HG03469 (cell line): ENCODE measurements around the gene ACOXL.

Source experiments
- ATAC-seq: cut with Tn5 transposase; IDR thresholded peaks from one replicate; pipeline ENCODE4 v1.9.1; 2021; ENCODE audit warnings: mild to moderate bottlenecking, moderate library complexity, moderate number of reproducible peaks; ENCODE audit not compliant: unreplicated experiment

The ACOXL gene

DNA sequence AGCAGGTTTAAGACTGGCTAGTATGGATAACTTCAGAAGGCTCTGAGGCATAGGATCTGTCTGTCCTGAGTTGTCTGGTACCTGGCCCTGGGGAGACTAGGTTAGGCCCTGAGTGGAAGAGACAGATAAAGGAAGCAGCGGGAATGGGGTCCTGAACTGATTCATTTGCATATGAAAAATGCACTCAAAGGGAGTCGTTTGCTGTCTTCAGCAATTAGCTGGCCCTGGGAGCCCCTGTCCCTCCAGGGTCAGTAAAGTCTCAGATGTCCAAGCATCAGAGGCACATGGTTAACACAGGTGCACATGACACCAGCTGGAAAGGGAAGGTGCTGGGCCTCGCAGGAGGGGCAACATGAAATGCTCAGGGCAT is 172.4 kb downstream of the ACOXL start:
- no peak for ATAC-seq

DNA sequence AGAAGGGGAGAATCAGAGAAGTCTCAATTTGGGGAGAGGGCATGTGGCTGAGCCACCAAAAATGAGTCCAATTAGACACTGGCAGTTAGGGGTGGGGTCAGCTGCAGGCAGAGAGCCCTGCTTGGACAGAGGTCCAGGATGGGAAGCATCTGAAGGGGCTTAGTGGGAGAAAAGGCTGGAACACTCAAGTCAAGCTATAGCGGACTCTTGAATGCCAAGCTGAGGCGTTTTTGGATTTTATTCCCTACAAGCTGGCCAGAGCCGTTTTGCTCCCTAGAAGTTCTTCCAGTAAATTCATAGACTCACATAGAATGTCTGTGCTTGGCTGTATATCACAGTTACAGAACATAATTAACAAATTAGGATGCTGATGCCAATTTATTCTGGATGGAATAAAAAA is 172.8 kb downstream of the ACOXL start:
- no peak for ATAC-seq

DNA sequence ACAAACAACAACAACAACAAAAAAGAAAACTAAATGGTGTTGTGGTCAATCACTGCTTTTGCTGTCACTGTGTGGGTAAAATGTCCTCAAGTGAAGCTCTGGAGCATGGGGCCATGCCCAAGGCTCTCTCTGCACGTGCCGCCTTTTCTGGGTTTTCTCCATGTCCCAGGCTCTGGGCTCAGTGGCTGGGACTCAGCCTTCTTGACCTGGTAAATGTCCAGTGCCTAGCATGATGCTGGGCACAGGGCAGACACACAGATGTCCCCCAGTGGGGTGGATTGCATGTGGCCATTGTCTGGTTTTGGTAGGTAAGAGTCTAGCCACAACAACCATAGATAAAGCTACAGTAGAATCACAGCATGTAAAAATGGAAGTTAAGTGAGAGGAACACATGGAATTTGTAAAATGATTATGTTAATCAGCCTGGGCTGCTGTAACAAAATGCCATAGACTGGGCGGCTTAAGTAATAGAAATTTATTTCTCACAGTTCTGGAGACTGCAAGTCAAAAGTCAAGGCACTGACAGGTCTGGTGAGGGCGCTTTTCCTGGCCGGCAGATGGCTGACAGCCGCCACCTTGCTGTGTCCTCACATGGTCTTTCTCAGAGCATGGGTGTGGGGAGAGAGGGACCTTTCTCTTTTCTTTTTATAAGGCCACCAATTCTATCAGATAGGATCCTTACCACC is 174.4 kb downstream of the ACOXL start:
- ATAC-seq: no peak

DNA sequence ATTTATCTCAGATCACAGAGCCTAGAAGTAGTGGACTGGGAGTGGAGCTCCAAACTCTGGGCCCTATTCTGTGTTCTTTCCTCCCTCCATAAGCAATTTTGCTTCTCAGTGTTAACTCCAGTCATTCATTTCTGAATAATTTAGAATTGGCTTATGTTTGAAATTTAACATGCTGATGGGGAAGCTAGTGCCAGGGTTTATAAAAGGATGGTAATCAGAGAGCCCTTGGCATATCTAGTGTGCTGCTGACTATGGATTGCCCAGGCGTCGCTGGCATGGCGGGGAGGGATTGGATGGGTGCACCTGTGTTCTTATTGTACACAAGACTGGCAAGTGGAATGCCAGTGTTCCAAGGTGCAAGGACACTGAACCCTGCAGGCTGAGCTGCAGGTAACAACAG is 177.1 kb downstream of the ACOXL start:
- ATAC-seq: no peak

DNA sequence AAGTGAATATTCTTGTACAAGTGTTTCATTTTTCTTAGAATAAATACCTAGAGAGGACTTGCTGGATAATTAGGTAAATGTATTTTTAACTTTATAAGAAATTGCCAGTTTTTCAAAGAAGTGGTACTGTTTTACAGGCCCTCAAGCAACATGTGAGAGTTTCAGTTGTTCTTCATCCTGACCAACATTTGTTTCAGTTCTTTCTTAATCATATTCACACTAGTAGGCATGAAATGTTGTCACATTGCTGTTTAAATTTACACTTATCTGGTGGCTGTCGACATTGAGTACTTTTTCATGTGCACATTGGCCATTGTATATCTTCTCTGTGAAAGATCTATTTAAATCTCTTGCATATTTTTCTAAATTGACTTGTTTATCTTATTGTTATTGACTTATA is 178.1 kb downstream of the ACOXL start:
- no peak for ATAC-seq

DNA sequence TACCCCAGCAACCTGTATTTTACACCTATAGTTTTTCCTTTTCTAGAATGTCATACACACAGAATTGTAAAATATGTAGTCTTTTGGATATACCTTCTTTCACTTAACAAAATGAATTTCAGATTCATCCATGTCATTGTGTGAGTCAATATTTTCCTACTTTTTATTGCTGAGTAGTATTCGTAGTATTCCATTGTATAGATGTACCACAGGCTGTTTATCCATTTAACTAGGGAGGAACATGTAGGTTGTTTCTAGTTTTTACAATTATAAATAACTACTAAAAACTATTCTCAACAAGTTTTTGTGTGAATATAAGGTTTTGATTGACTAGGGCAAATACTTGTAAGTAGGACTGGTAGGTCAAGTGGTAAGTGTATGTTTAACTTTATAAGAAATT is 187.4 kb downstream of the ACOXL start:
- ATAC-seq: no peak

DNA sequence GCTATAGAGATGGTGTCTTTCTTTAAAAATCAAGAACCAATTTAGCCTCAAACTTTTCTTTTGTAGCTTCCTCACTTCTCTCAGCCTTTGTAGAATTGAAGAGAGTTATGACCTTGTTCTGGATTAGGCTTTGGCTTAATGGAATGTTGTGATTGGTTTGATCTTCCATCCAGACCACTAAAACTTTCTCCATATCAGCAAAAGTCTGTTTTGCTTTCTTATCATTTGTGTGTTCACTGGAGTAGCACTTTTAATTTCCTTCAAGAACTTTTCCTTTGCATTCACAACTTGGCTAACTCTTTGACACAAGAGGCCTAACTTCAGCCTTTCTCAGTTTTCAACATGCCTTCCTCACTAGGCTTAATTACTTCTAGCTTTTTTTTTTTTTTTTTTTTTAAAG is 193.1 kb downstream of the ACOXL start:
- no peak for ATAC-seq

DNA sequence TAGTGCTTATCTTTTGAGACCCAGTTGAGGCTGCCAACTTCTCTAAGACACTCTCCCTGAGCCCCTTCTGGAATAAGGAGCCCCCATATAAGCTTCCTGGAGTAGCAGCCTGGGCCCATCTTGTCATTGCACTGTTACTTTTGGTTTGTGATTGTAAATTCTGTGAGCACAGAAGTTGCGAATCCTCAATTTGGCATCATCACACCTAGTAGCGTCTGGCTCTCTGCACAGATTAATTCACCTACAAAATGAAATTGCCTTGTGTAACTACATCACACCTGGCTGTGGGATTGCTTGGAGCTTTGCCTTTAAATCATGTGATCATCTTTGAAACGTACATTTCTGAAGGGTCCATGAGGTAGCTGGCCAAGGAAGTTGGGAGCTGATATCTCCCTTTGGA is 195.2 kb downstream of the ACOXL start:
- no peak for ATAC-seq

DNA sequence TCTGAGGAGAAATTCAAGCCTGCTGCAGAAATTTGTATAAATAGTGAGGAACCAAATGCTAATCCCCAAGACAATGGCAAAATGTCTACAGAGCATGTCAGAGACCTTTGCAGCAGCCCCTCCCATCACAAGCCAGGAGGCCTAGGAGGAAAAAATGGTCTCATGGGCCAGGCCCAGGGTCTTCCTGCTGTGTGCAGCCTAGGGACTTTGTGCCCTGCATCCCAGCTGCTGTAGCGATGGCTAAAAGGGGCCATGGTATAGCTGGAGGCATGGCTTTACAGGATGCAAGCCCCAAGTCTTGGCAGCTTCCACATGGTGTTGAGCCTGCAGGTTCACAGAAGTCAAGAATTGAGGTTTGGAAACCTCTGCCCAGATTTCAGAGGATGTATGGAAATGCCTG is 197.2 kb downstream of the ACOXL start:
- no peak for ATAC-seq

DNA sequence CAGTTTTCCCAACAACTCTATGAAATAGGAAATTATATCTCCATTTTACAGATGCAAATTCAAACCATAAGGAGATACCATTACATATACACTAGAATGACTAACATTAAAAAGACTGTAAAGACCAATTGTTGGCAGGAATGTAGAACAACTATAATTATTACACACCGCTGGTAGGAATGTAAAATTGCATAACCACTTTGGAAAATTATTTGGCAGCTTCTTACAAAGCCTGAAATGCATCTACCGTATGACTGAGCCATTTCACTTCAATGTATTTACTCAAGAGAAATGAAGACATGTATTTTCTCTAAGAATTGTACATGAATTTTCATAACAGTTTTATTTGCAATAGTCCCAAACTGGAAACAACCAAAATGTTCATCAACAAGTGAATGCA is 199.3 kb downstream of the ACOXL start:
- ATAC-seq: no peak

DNA sequence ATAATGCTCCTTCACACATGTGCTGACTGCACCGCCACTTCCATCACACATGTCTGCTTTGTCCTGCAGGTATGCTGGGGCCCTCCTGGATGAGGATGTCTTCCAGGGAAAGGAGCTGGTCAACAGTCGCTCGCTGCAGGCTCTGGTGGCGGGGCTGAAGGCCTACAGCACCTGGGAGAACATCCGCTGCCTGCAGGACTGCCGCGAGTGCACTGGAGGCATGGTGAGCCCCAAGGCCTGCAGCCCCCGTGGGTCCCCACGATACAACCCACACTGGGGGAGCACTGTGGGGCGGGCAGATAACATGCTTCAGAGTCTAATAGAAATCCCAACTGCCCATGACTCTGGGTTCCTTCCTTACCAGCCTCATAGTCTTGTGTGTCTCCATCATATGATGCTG is 201.0 kb downstream of the ACOXL start:
- ATAC-seq: no peak

DNA sequence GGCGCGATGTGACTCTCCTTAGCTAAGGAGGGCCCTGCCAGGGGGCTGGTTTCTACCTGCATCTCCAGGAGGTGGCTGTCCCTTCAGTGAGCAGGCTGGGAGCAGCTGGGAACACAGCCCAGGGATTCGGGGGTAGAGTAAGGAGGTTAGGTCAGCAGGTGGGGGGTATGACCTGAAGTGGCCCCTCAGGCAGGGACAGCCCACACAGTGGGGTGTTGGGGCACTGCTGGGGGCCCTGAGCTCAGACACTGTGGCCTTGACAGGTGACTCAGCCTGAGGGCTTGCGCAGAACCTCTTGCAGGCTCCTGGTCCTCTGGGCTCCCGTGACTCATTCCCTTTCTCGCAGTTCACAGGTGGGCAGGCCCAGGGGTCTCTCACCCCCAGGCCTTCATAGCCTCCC is 202.6 kb downstream of the ACOXL start:
- no peak for ATAC-seq

DNA sequence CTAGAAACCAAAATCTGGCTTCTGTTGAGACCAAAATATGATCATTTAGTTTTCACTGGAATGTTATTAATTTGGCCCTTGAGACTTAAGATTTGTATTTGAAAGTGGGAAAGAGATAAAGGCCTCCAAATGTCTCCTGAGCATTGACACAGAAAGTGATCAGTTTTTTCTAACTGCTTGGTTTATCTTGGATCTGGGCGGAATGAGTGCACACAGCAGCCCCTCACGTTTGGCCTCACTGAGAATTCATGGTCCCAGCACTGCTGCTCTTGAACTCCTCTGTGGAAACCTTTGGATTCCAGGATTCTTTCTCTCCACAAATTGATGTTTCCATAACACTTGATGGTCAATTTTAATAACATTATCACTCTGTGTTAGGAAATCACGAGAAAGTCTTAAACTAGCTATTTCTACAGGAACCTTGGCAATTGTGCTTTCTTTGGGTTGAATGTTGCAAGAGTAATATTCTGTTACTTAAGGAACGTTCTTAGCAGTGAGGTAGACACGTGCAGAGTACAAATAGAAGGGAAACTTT is 208.1 kb downstream of the ACOXL start:
- no peak for ATAC-seq

DNA sequence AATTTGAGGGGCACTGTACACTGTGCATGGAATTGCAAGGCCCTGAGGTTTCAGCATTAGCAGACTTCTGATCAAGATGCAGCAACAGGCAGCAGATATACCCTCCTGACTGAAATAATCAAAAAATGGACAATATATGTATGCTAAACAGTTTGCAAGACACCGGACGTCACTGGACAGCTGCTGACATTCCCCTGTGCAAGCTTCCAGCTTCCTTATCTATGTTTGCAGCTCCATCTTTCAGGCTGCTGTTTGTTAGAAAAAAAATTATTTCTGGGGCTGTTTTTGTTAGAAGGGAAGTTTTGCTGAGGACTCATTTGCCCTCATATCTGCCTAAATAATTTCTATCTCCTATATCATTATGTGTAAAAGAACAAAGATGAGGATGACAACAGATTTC is 208.9 kb downstream of the ACOXL start:
- no peak for ATAC-seq

DNA sequence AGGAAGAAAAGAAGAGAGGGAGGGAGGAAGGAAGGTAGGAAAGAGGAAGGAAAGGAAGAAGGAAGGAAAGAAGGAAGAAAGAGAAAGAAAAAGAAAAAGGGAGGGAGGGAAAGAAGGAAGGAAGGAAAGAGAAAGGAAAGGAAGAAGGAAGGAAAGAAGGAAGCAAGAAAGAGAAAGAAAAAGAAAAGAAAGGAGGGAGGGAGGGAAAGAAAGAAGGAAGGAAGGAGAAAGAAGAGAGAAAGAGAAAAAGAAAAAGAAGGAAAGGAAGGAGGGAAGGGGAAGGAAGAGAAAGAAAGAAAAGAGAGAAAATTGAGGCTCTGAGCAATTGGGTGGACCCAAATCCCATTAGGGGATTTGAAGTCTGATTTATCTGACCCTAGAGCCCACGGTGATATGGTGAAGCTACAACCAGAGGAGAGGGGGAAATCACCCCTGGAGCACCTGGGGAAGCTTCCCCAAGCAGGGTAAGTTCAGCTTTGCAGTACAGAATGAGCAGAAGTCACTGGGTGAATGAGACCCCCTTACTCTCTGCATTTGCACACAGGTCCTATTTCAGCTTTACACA is 210.8 kb downstream of the ACOXL start:
- ATAC-seq: no peak

DNA sequence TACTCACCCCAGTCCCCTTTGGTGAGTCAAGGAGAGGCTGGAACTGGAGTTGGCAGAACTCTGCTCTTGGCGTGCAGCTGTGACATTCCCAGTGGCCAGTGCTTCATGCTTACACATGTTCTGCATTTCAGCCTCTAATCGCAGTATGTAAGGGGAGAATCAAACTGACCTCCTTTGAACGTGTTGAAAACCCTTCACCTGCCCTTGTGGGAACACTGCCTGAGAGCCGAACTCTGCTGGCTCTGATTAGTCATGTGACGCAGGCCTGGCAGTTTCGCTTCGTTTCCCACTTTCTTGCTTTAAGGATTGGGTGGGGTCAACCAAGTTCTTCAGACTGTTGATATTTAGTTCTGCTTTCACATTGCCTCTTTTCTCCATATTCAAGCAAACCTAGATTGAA is 214.5 kb downstream of the ACOXL start:
- no peak for ATAC-seq

DNA sequence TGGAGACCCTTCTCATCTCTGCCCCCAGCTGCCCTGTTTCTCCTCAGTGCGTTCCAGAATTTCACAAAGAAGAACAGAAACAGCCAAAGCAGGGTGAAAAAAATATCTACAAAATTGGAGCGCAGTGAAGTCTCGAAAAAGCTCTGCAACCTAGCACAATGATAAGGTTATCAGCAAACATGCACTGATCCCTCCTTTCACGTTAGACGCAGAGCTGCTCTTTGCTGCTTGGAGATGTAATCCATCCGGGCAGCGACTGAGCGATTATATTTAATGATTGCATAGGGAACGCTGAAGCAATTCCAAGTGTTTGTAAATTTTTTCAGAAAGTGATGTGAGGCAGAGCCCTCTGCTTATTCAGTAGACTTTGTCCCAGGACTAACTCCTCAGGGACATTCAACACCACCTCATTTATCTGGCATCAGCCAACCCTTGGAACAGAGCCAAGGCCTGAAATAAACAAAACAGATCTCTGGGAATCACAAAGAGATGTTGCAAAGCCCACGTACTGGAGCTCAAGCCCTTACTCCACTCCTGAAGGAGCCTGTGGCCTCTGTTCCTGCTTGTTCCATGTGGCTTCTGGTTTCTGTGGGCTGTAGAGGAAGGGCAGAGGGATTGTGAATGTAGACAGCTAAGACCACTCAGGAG is 215.8 kb downstream of the ACOXL start:
- no peak for ATAC-seq

DNA sequence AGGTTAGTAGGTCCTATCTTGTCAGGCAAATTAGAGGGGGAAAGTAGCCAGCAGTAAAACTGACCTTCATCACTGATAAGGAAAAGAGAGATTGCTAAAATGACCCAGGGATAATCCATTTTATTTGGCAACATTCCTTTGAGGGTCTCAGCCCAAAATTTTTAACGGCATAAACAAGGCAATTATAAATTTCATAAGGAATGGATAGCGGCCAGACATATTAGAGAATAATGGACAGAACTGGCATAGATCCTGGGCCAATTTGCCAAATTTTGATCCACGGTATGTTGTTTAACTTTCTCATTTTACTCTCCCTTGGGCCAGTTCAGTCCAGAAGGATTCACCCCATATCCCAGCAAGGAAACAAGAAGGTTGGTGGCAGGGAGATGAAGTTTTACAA is 217.9 kb downstream of the ACOXL start:
- no peak for ATAC-seq

DNA sequence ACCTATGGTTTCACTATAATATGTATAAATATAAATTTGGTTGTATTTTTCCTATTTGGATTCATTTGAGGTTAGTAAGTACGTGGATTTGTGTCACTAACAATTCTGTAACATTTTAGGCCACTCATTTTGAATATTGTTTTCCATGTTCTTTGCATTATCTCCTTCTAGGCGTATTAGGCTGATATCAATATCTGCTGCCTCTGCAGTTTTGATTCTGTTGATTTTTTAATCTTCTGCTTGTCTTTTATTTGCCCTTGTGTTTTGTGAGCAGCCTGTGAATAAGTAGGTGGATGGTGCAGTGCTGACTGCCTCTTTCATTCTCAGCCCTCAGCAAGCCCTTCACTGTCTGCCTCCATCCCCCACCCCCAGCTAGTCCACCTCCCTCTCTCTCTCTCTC is 222.7 kb downstream of the ACOXL start:
- ATAC-seq: no peak

DNA sequence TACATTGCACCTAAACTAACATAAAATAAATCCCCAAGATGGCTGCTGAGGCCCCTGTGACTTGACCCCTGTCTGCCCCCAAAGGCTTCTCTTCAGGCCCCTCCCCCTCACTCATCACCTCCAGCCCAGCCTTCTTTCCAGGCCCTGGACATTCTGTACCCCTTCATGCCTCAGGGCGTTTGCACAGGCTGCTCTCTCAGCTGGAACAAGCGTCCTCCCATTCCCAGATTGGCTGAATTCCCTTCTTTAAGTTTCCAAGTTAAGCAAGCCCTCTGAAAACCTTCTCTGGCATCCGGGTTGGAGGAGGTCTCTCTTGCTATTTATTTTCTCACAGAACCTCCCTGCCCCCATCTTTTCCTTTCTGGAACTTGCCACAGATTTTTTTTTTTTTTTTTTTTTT is 223.2 kb downstream of the ACOXL start:
- ATAC-seq: no peak

DNA sequence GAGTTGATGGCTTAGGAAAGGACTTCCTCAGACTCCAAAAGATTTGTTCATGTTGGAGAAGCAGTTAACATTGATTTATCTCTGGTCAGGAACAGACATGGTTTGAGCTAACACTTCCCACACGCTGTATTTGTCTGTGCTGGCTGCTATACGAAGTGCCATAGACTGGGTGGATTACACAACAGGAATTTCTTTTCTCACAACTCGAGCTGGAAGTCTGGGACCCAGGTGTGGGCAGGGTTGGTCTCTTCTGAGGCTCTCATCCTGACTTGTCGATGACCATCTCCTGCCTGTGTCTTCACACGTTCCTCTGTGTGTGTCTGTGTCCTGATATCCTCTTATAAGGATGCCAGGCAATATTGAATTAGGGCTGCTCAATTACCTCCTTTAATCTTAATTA is 224.9 kb downstream of the ACOXL start:
- ATAC-seq: no peak

DNA sequence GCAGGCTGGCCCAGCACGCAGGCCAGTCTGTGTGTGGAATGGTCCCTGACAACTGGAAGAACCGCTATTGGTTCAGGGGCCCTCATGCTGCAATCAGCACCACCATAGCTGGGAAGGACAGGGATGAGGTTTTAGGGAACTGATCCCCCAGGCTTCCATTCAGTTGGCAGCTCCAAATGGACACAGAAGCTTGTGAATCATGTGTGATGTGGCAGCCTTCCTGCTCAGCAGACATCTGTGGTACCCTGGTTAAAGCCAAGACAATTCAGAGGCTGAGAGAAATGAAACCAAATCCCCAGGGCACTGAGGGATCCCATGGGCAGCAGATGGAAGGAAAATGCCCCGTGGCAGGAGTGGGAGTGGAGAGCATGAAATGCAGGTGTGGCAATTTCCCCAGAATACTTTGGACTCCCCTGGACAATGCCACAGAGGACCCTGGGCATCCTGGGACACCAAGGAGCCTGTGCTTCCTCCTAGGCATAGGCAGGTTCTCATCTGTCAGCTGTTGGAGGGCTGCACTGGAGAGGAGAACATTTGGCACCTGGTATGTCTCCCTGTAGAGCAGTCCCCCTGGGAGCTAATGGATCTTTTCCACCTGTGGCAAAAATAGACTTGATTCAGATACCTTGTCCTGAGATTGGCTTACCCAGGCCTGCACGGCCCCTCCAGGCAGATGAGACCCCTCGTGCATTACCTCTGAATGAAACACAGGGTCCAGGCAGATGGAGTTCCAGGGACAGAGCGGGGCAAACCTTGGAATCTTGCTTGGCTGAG is 226.2 kb downstream of the ACOXL start:
- ATAC-seq: no peak
